A673 (cell line): ENCODE measurements around the gene GOLGA6D. TPM values are rescaled to one million over a fixed set of nuclear protein-coding genes. Genes with fewer than 3 reads are reported as not detected.
"Not testable (repeated sequence)": the region's sequence is repeated elsewhere in the genome, so short reads cannot be mapped to it uniquely, and the experiment has no call there.

Source experiments
- BruUV-seq: library from RNA; stranded (reverse); fragments of 400-500 nt; replicated peaks from 2 replicates; lab custom pipeline; 2021; lab: Mats Ljungman, UMichigan
- CTCF ChIA-PET: fragments of 300-600 bp; sonication (Branson Sonifier 250); formaldehyde crosslinking; loops from one replicate; lab custom pipeline; 2022; ENCODE audit warnings: antibody characterized with exemption; lab: Charles Lee
- POLR2A ChIA-PET: fragments of 300-600 bp; sonication (Branson Sonifier 250); formaldehyde crosslinking; loops from one replicate; lab custom pipeline; 2022; ENCODE audit warnings: antibody characterized with exemption; ENCODE audit not compliant: low non-redundant PET; lab: Charles Lee
- DNase-seq: peaks from one replicate; pipeline ENCODE4 v3.0.0-alpha.2; 2015; ENCODE audit warnings: low spot score
- H3K27ac ChIP-seq: fragments of 200-600 bp; sonication (generic); 2 replicates; pipeline ENCODE4 v1.5.1; 2016; ENCODE audit warnings: mixed run types, low read depth, mild to moderate bottlenecking, mixed read lengths, antibody characterized with exemption, low read length; ENCODE audit not compliant: poor library complexity, severe bottlenecking
- H3K27me3 ChIP-seq: fragments of 200-600 bp; sonication (generic); replicated peaks from 2 replicates; pipeline ENCODE4 v1.6.1; 2017; ENCODE audit warnings: mixed run types, low read depth, mild to moderate bottlenecking, mixed read lengths, antibody characterized with exemption, low read length; ENCODE audit not compliant: insufficient read depth, poor library complexity
- H3K36me3 ChIP-seq: fragments of 200-600 bp; sonication (generic); 2 replicates; pipeline ENCODE4 v1.6.1; 2016; ENCODE audit warnings: mixed run types, mild to moderate bottlenecking, mixed read lengths, antibody characterized with exemption, low read length; ENCODE audit not compliant: insufficient read depth, poor library complexity, severe bottlenecking
- H3K4me1 ChIP-seq: fragments of 200-600 bp; sonication (generic); 2 replicates; pipeline ENCODE4 v1.6.1; 2017; ENCODE audit warnings: mixed run types, mild to moderate bottlenecking, mixed read lengths, antibody characterized with exemption, low read length; ENCODE audit not compliant: insufficient read depth, poor library complexity, severe bottlenecking
- H3K4me3 ChIP-seq: fragments of 200-600 bp; sonication (generic); 2 replicates; pipeline ENCODE4 v1.5.1; 2016; ENCODE audit warnings: low read depth, mixed run types, mild to moderate bottlenecking, mixed read lengths, low read length; ENCODE audit not compliant: poor library complexity, severe bottlenecking
- H3K9me3 ChIP-seq: fragments of 200-600 bp; sonication (generic); 2 replicates; pipeline ENCODE4 v1.6.1; 2016; ENCODE audit warnings: mixed run types, low read depth, mild to moderate bottlenecking, mixed read lengths, antibody characterized with exemption, low read length; ENCODE audit not compliant: poor library complexity, severe bottlenecking
- CTCF ChIP-seq: fragments of 300-800, 200-600 bp; sonication (generic); conservative IDR thresholded peaks from 2 replicates; pipeline ENCODE4 v1.5.1; 2017; ENCODE audit warnings: low read depth, mild to moderate bottlenecking, antibody characterized with exemption, low read length, moderate library complexity, mixed read lengths
- EZH2 ChIP-seq: fragments of 200-600 bp; sonication (generic); IDR thresholded peaks from 2 replicates; pipeline ENCODE4 v1.6.1; 2017; ENCODE audit warnings: borderline replicate concordance, low read depth, mild to moderate bottlenecking, mixed read lengths, antibody characterized with exemption, low read length; ENCODE audit not compliant: poor library complexity, severe bottlenecking
- intact Hi-C: fragments of 100-400 bp; cut with micrococcal nuclease; formaldehyde crosslinking; loops from one replicate; pipeline ENCODE4 v1.10.0; 2022; ENCODE audit not compliant: unreplicated experiment
- total RNA-seq: library from RNA; stranded (reverse); gene quantifications from 2 replicates; pipeline ENCODE4 v1.2.3, GENCODE V29; 2021

GOLGA6D gene
- total RNA-seq, 1 experiment from 2014 or later: not detected

DNA sequence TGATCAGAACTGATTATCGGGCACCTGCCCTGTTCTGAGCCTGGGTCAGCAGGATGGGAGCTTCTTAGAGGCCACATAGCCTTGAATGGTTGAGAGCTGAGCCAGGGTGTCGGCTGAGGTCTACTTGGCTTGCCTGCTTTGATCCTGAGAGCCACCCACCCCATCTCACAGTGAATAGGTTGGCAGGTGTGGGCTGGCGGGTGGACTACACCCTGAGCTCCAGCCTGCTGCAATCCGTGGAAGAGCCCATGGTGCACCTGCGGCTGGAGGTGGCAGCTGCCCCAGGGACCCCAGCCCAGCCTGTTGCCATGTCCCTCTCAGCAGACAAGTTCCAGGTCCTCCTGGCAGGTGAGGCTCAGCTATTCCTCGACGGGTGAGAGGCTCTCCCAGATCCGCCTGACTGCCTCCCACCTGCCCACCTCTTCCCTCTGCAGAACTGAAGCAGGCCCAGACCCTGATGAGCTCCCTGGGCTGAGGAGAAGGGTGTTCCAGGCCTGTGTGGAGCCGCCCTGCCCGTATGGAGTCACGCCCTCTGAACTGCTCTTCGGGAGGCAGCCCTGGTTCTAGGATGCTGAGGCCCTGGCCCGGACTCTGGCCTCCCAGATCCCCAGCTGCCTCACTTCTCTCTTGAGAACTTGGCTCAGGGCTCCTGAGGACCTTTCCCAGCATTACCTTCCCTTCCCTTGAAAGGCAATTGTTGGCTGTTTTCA lies 57.1 kb downstream of the GOLGA6D start:
- BruUV-seq: TSS peak; percentile 17
- no peaks in the 10 kb centered on the region for H3K36me3 ChIP-seq

DNA sequence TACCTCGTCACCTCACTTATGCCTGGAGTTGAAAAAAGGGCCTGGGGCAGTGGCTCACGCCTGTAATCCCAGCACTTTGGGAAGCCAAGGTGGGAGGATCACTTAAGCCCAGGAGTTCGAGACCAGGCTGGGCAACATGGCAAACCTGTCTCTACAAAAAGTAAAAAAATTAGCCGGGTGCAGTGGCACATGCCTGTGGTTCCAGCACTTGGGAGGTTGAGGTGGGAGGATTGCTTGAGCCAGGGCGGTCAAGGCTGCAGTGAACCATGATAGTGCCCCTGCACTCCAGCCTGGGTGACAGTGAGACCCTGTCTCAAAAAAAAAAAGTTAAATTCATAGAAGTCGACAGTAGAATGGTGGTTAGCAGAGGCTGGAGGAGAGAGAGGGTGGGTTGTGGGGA lies 59.6 kb downstream of the GOLGA6D start:
- intact Hi-C loops: no loop called here
- ChIA-PET CTCF (no interaction called here), POLR2A (no interaction called here)
- no peaks in the 10 kb centered on the region for H3K27me3 ChIP-seq
- H3K27ac ChIP-seq: no peak overlapping the region
- H3K4me1 ChIP-seq: peaks cover 4% of the 10 kb centered on the region
- H3K4me3 ChIP-seq: no peak overlapping the region
- no TSS peak for BruUV-seq
- no peaks in the 10 kb centered on the region for H3K36me3 ChIP-seq
- no peak for DNase-seq
- TF ChIP-seq EZH2: no peak
- no peak for TF ChIP-seq CTCF
- no peaks in the 10 kb centered on the region for H3K9me3 ChIP-seq

More for the DNA sequence above, 57.1 kb downstream of the GOLGA6D start:
- H3K27ac ChIP-seq: no peak overlapping the region
- DNase-seq: no peak
- TF ChIP-seq EZH2 (no peak), CTCF (no peak)
- H3K4me3 ChIP-seq: no peak overlapping the region
- H3K4me1 ChIP-seq: peaks cover 12% of the 10 kb centered on the region
- ChIA-PET POLR2A (no interaction called here), CTCF (no interaction called here)
- intact Hi-C loops: no loop called here
- no peaks in the 10 kb centered on the region for H3K9me3 ChIP-seq
- H3K27me3 ChIP-seq: no peaks in the 10 kb centered on the region

GRCh38 chr15:75343953-75344352 lies 61.3 kb downstream of the GOLGA6D start:
- peak; percentile 22 for DNase-seq
- BruUV-seq, CTCF ChIA-PET: not testable (repeated sequence)

More at GRCh38 chr15:75343953-75344352, 61.3 kb downstream of the GOLGA6D start:
- H3K9me3 ChIP-seq, H3K36me3 ChIP-seq, H3K27ac ChIP-seq, POLR2A ChIA-PET, H3K27me3 ChIP-seq, intact Hi-C loops, H3K4me1 ChIP-seq, H3K4me3 ChIP-seq: not testable (repeated sequence)

Other genes with a start within 250 kb of the GOLGA6D start
- 28.9 and 30.3 TPM in 2 replicates for gene C15orf39, start 81.0 kb upstream of the GOLGA6D start, total RNA-seq
- gene GOLGA6C, start 24.5 kb upstream of the GOLGA6D start, total RNA-seq: not detected in 2 replicates
- gene COMMD4, start 53.2 kb downstream of the GOLGA6D start, total RNA-seq: 109 and 126 TPM in 2 replicates
- gene NEIL1, start 64.2 kb downstream of the GOLGA6D start, total RNA-seq: 3.8 and 11.1 TPM in 2 replicates
- gene MAN2C1, start 85.8 kb downstream of the GOLGA6D start, total RNA-seq: 169 and 205 TPM in 2 replicates
- 74.7 and 86.3 TPM in 2 replicates for gene SIN3A, start 168.9 kb downstream of the GOLGA6D start, total RNA-seq